K562 (cell line): ENCODE results near the gene POLD2. TPM values are rescaled to one million over a fixed set of nuclear protein-coding genes. Genes with fewer than 3 reads are reported as not detected.

Experiments
- ATAC-seq: fragments of 200-7000 bp; cut with Tn5 transposase; 3 replicates; pipeline ENCODE4 v1.9.1; 2020; ENCODE audit warnings: moderate library complexity
- BruUV-seq: library from RNA; stranded (reverse); fragments of 400-500 nt; replicated peaks from 2 replicates; lab custom pipeline; 2021; lab: Mats Ljungman, UMichigan
- CTCF ChIA-PET: fragments of 300-600 bp; formaldehyde crosslinking; extraction: SDS; loops from one replicate; lab custom pipeline; 2021; ENCODE audit warnings: low intra/inter-chr PET ratio; lab: Yijun Ruan, JAX
- POLR2A ChIA-PET: fragments of 300-600, 350-650 bp; sonication (Branson Sonifier 250); formaldehyde crosslinking; extraction: SDS; loops from one replicate; lab custom pipeline; 2021; ENCODE audit warnings: antibody characterized with exemption, inconsistent platforms; lab: Yijun Ruan, JAX
- DNase-seq, 4 experiments: peaks; one replicate each; pipeline versions ENCODE4 v3.0.0 to v3.0.0-alpha.2; 2011 to 2018; ENCODE audit warnings: low spot score in 3 of 4, mixed read lengths in 3 of 4; ENCODE audit errors: extremely low read depth in 1 of 4
- FAIRE-seq: peaks from 2 replicates; lab custom pipeline; 2011; peaks lifted over from hg19 to GRCh38; lab: Jason Lieb, UNC
- H2AFZ ChIP-seq: 2 replicates; pipeline ENCODE4 v1.6.0; 2011; ENCODE audit warnings: low read depth, low read length, control low read depth, inconsistent platforms
- H3K27ac ChIP-seq: fragments of 200-600 bp; 3 replicates; pipeline ENCODE4 v1.8.0; 2011; ENCODE audit warnings: low read depth, mild to moderate bottlenecking, control low read depth, inconsistent platforms, low read length, moderate library complexity, mixed read lengths; ENCODE audit errors: extremely low read depth
- H3K27me3 ChIP-seq, 2 experiments: fragments of 300-600 bp in 1 of 2; 2 replicates in 1 of 2; 3 replicates in 1 of 2; pipeline versions ENCODE4 v1.6.0 to v1.8.0; 2011; ENCODE audit warnings: inconsistent platforms in 2 of 2, low read length in 2 of 2, mild to moderate bottlenecking in 1 of 2, mixed read lengths in 1 of 2, moderate library complexity in 1 of 2; ENCODE audit not compliant: control insufficient read depth in 2 of 2, insufficient read depth in 2 of 2
- H3K36me3 ChIP-seq: fragments of 300-600 bp; 3 replicates; pipeline ENCODE4 v1.8.0; 2011; ENCODE audit warnings: mild to moderate bottlenecking, low read length, inconsistent platforms; ENCODE audit not compliant: control insufficient read depth, insufficient read depth
- H3K4me1 ChIP-seq, 2 experiments: fragments of 200-600 bp in 1 of 2; replicated peaks in 1 of 2; 2 replicates in 1 of 2; 3 replicates in 1 of 2; pipeline versions ENCODE4 v1.5.1 to v1.8.0; 2011; ENCODE audit warnings: inconsistent platforms in 2 of 2, low read length in 2 of 2, mild to moderate bottlenecking in 1 of 2, mixed read lengths in 1 of 2, moderate library complexity in 1 of 2; ENCODE audit not compliant: control insufficient read depth in 2 of 2, insufficient read depth in 2 of 2
- H3K4me2 ChIP-seq: 2 replicates; pipeline ENCODE4 v1.6.1; 2011; ENCODE audit warnings: low read length, control low read depth, inconsistent platforms, mixed read lengths; ENCODE audit not compliant: insufficient read depth
- H3K4me3 ChIP-seq: fragments of 200-600 bp; sonication (generic), shearing (Covaris generic); 2 replicates; pipeline ENCODE4 v1.5.1; 2016; ENCODE audit warnings: control low read depth, inconsistent platforms
- H3K79me2 ChIP-seq: fragments of 200-600 bp; 3 replicates; pipeline ENCODE4 v1.8.0; 2011; ENCODE audit warnings: low read length, inconsistent platforms; ENCODE audit not compliant: control insufficient read depth, insufficient read depth
- H3K9ac ChIP-seq, 2 experiments: 2 replicates each; pipeline versions ENCODE4 v1.6.0 to v1.6.1; 2011; ENCODE audit warnings: low read depth in 2 of 2, low read length in 2 of 2, control low read depth in 1 of 2, inconsistent platforms in 1 of 2, mild to moderate bottlenecking in 1 of 2, mixed read lengths in 1 of 2; ENCODE audit not compliant: insufficient read depth in 1 of 2
- H3K9me1 ChIP-seq: one replicate; pipeline ENCODE4 v1.6.0; 2011; ENCODE audit warnings: inconsistent platforms, mild to moderate bottlenecking, low read length, moderate library complexity; ENCODE audit not compliant: control insufficient read depth, insufficient read depth
- H3K9me3 ChIP-seq: replicated peaks from 2 replicates; pipeline ENCODE4 v1.5.1; 2011; ENCODE audit warnings: low read depth, low read length, inconsistent platforms; ENCODE audit not compliant: control insufficient read depth, insufficient read depth
- H4K20me1 ChIP-seq: replicated peaks from 2 replicates; pipeline ENCODE4 v1.6.1; 2011; ENCODE audit warnings: low read length, inconsistent platforms, mixed read lengths; ENCODE audit not compliant: control insufficient read depth, insufficient read depth
- ARID1B ChIP-seq: fragments of 450-650 bp; IDR thresholded peaks from 2 replicates; pipeline ENCODE4 v1.6.1; 2016; ENCODE audit warnings: antibody characterized with exemption, mild to moderate bottlenecking, inconsistent platforms
- CCNT2 ChIP-seq: IDR thresholded peaks from 2 replicates; pipeline ENCODE4 v1.6.1; 2011; ENCODE audit warnings: borderline replicate concordance, low read depth, mild to moderate bottlenecking, moderate library complexity, mixed read lengths, low read length; ENCODE audit not compliant: insufficient read length; ENCODE audit errors: extremely low read depth
- CEBPG ChIP-seq, 3 experiments: fragments of 200-800 bp in 1 of 3; sonication (Bioruptor generic) in 1 of 3; sonication (generic) in 1 of 3; formaldehyde crosslinking in 1 of 3; IDR thresholded peaks in 2 of 3; conservative IDR thresholded peaks in 1 of 3; 2 replicates each; pipeline versions ENCODE4 v1.6.1 to v1.8.0; 2016 to 2022; ENCODE audit warnings: missing compliant biosample characterization in 2 of 3, missing genetic modification characterization in 2 of 3, mild to moderate bottlenecking in 1 of 3, missing genetic modification reagents in 1 of 3
- CSDE1 ChIP-seq, 2 experiments: fragments of 450-650 bp; IDR thresholded peaks; 2 replicates each; pipeline ENCODE4 v1.6.1; 2016; ENCODE audit warnings: mild to moderate bottlenecking in 1 of 2
- FOS ChIP-seq: IDR thresholded peaks from 3 replicates; pipeline ENCODE4 v1.6.1; 2011; ENCODE audit not compliant: insufficient read length; ENCODE audit errors: extremely low read depth
- FOSL1 ChIP-seq: fragments of 200-800 bp; sonication (Bioruptor generic); conservative IDR thresholded peaks from 2 replicates; pipeline ENCODE4 v1.6.1; 2016; ENCODE audit warnings: missing genetic modification characterization, missing compliant biosample characterization
- HMGN3 ChIP-seq: IDR thresholded peaks from 2 replicates; pipeline ENCODE4 v1.6.1; 2011; ENCODE audit warnings: borderline replicate concordance, low read depth, mild to moderate bottlenecking, mixed read lengths, low read length; ENCODE audit not compliant: insufficient read length; ENCODE audit errors: extremely low read depth
- JUND ChIP-seq, 2 experiments: IDR thresholded peaks; 2 replicates in 1 of 2; 3 replicates in 1 of 2; pipeline ENCODE4 v1.6.1; 2011; ENCODE audit warnings: borderline replicate concordance in 2 of 2, low read depth in 2 of 2, low read length in 2 of 2, improper control_type of control experiment in 1 of 2, missing biosample characterization in 1 of 2, missing genetic modification characterization in 1 of 2, missing genetic modification reagents in 1 of 2
- MEIS2 ChIP-seq: fragments of 450-650 bp; IDR thresholded peaks from 2 replicates; pipeline ENCODE4 v1.6.1; 2014; ENCODE audit warnings: mild to moderate bottlenecking; ENCODE audit not compliant: partially characterized antibody
- MXI1 ChIP-seq: IDR thresholded peaks from 2 replicates; pipeline ENCODE4 v1.6.1; 2011; ENCODE audit warnings: low read depth, mild to moderate bottlenecking, improper control_type of control experiment, low read length
- MYNN ChIP-seq, 2 experiments: sonication (generic); formaldehyde crosslinking in 1 of 2; IDR thresholded peaks; 2 replicates each; pipeline versions ENCODE4 v1.5.0 to v1.6.1; 2016 to 2020; ENCODE audit warnings: antibody characterized with exemption in 1 of 2, missing genetic modification reagents in 1 of 2
- POLR2A ChIP-seq: fragments of 450-650 bp; conservative IDR thresholded peaks from 2 replicates; pipeline ENCODE4 v1.6.1; 2016
- POLR2AphosphoS2 ChIP-seq: IDR thresholded peaks from 2 replicates; pipeline ENCODE4 v1.6.1; 2012; ENCODE audit warnings: low read length, improper control_type of control experiment
- POLR2B ChIP-seq: fragments of 450-650 bp; IDR thresholded peaks from 2 replicates; pipeline ENCODE4 v1.6.1; 2018; ENCODE audit warnings: low read depth; ENCODE audit not compliant: partially characterized antibody
- POLR2G ChIP-seq: fragments of 200-400 bp; formaldehyde crosslinking; IDR thresholded peaks from 2 replicates; pipeline ENCODE4 v1.6.1; 2017; ENCODE audit warnings: low read depth, mild to moderate bottlenecking, antibody characterized with exemption, low read length, moderate library complexity
- RBFOX2 ChIP-seq: fragments of 200-400 bp; formaldehyde crosslinking; IDR thresholded peaks from 2 replicates; pipeline ENCODE4 v1.6.1; 2017; ENCODE audit warnings: low read depth, mild to moderate bottlenecking, low read length, moderate library complexity
- ZNF143 ChIP-seq: sonication (generic); formaldehyde crosslinking; IDR thresholded peaks from 2 replicates; pipeline ENCODE4 v1.9.0; 2022; ENCODE audit warnings: mild to moderate bottlenecking, missing genetic modification reagents
- WGBS: fragments of 100-300 bp; shearing (Covaris generic); methylation state at CpG from one replicate; pipeline ENCODE4 v1.1.6; 2016; ENCODE audit warnings: low coverage, mixed read lengths; ENCODE audit not compliant: insufficient coverage; ENCODE audit errors: missing lambda C conversion rate; 5-methylcytosine and 5-hydroxymethylcytosine counted together
- in situ Hi-C: fragments of 300-500 bp; cut with MboI; formaldehyde crosslinking; loops from 4 replicates; pipeline ENCODE4 v1.15.0; 2018; ENCODE audit warnings: inconsistent platforms, mixed read lengths
- intact Hi-C: fragments of 100-400 bp; cut with micrococcal nuclease; formaldehyde crosslinking; loops from 2 replicates; pipeline ENCODE4 v1.14.2; 2022
- polyA plus RNA-seq, 8 experiments: library from polyadenylated mRNA; depleted of rRNA in 4 of 8; stranded (reverse) in 5 of 8; unstranded in 3 of 8; fragments of >200 nt; fragmentation: Nextera tagmentation in 2 of 8; fragmentation: Illumina TruSeq in 1 of 8; extraction: Ambion mirVana in 2 of 8; extraction: Trizol in 1 of 8; gene quantifications; 2 replicates each; pipeline versions ENCODE4 v1.2.1 to v1.2.3, GENCODE V29; 2011 to 2014; ENCODE audit warnings: inconsistent platforms in 1 of 8, missing spikeins in 1 of 8
- total RNA-seq, 7 experiments: library from RNA; depleted of rRNA in 6 of 7; stranded (reverse); fragments of >200 nt in 6 of 7; fragmentation: Illumina TruSeq in 2 of 7; extraction: Trizol in 2 of 7; gene quantifications; 2 replicates each; pipeline versions ENCODE4 v1.2.1 to v1.2.3, GENCODE V29; 2011 to 2021; ENCODE audit warnings: low replicate concordance in 1 of 7

The POLD2 gene
- total and polyA plus RNA-seq, 9 of the 15 experiments (the other 6 are each of a cell fraction or from before 2014, with no cell fraction given): 29.7 to 259 (median 225) TPM

GRCh38 chr7:44112997-44113763, 10.2 kb downstream of the POLD2 start:
- ChIA-PET POLR2A (interaction anchor here (0.6 to 2.8 kb wide), 5 partner anchors 10 to 619 kb away, joined by 3 to 12 read pairs (median 3); partner anchors contain the start of gene POLD2), CTCF (no interaction called here)
- peak; percentile 15 for FAIRE-seq
- Histone ChIP-seq H4K20me1 (peaks cover 33% of the 10 kb centered on the region), H3K4me1 (peaks cover 10 to 56% of the 10 kb centered on the region in 2 experiments; a peak in 4 of 5 replicates), H3K4me2 (peak overlapping the region; percentile 76), H3K79me2 (no peaks in the 10 kb centered on the region), H3K36me3 (peaks cover 40% of the 10 kb centered on the region; the same call in 2 of the 3 replicates), H3K9me3 (no peaks in the 10 kb centered on the region), H3K9ac (peak overlapping the region in 1 of 2 experiments; percentile 66; a peak in 2 of 4 replicates), H3K27ac (no peak overlapping the region), H3K4me3 (peak overlapping the region; percentile 6), H2AFZ (no peak overlapping the region; the same call in 1 of the 2 replicates), H3K9me1 (peaks cover 9% of the 10 kb centered on the region), H3K27me3 (peaks cover 2 to 24% of the 10 kb centered on the region in 2 experiments; a peak in 3 of 5 replicates)
- TF ChIP-seq MXI1 (no peak), POLR2G (peak; percentile 69), HMGN3 (peak; percentile 29), POLR2AphosphoS2 (peak; percentile 84), MEIS2 (peak; percentile 4), ARID1B (no peak), POLR2B (peak; percentile 52), CSDE1 (IDR thresholded peaks at IDR 0.05) (no peak), POLR2A (0 out of 2 replicates have a peak, but pooled peaks have one; percentile 58), RBFOX2 (0 out of 2 replicates have a peak, but pooled peaks have one; percentile 5), FOS (no peak), JUND (IDR thresholded peaks at IDR 0.05; ENCODE audit: borderline replicate concordance, low read depth, low read length) (no peak), JUND (tag; IDR thresholded peaks at IDR 0.05; ENCODE audit: borderline replicate concordance, low read depth, low read length) (0 out of 3 replicates have a peak, but pooled peaks have one; percentile 1), MYNN (IDR thresholded peaks at IDR 0.05) (0 out of 2 replicates have a peak, but pooled peaks have one; percentile 12), MYNN (CRISPR knock-in tag; IDR thresholded peaks at IDR 0.05) (no peak), CCNT2 (peak; percentile 18), FOSL1 (0 out of 2 replicates have a peak, but pooled peaks have one; percentile 25), CEBPG (CRISPR knock-in tag; IDR thresholded peaks at IDR 0.05) (no peak), CEBPG (tag; conservative IDR thresholded peaks at IDR 0.05 in 1 of 2, IDR thresholded peaks at IDR 0.05 in 1 of 2) (no peak), ZNF143 (no peak)
- DNase-seq: peak; percentile 52 to 84 (median 82)
- in situ Hi-C loops (no loop called here), intact Hi-C loops (no loop called here)
- 25% methylated on average over 17 of the region's 34 CpGs for WGBS
- BruUV-seq: no TSS peak
- peak; percentile 73 for ATAC-seq
